C4-2B (cell line): ENCODE results near the gene CYYR1.

ENCODE experiments used
- H3K27ac ChIP-seq: fragments of 450-650 bp; 2 replicates; pipeline ENCODE4 v1.5.1; 2017
- CTCF ChIP-seq: fragments of 450-650 bp; conservative IDR thresholded peaks from 2 replicates; pipeline ENCODE4 v1.5.1; 2017; ENCODE audit warnings: mild to moderate bottlenecking
- ZFX ChIP-seq: fragments of 450-650 bp; IDR thresholded peaks from 2 replicates; pipeline ENCODE4 v1.6.1; 2017

CYYR1 gene

GRCh38 chr21:26539566-26539965 is 33.5 kb downstream of the CYYR1 start:
- H3K27ac ChIP-seq: no peak overlapping the region
- TF ChIP-seq CTCF (no peak), ZFX (no peak)

- TF ChIP-seq CTCF (no peak), ZFX (no peak)
- no peak overlapping the region for H3K27ac ChIP-seq
Observed at GRCh38 chr21:26534517-26534916, 38.6 kb downstream of the CYYR1 start.

- TF ChIP-seq CTCF (no peak), ZFX (no peak)
- H3K27ac ChIP-seq: no peak overlapping the region
Observed at GRCh38 chr21:26532208-26532607, 40.9 kb downstream of the CYYR1 start.

GRCh38 chr21:26529526-26529925 is 43.6 kb downstream of the CYYR1 start:
- no peak for TF ChIP-seq CTCF
- no peak for TF ChIP-seq ZFX
- no peak overlapping the region for H3K27ac ChIP-seq

GRCh38 chr21:26528882-26529281 is 44.2 kb downstream of the CYYR1 start:
- no peak for TF ChIP-seq ZFX
- no peak for TF ChIP-seq CTCF

GRCh38 chr21:26522704-26523103 is 50.4 kb downstream of the CYYR1 start:
- no peak overlapping the region for H3K27ac ChIP-seq
- TF ChIP-seq CTCF (no peak), ZFX (no peak)

More at GRCh38 chr21:26528882-26529281, 44.2 kb downstream of the CYYR1 start:
- no peak overlapping the region for H3K27ac ChIP-seq

GRCh38 chr21:26519142-26519541 is 53.9 kb downstream of the CYYR1 start:
- no peak for TF ChIP-seq CTCF
- no peak overlapping the region for H3K27ac ChIP-seq
